ENCODE measurements around the gene UQCC5.

Gene UQCC5

DNA sequence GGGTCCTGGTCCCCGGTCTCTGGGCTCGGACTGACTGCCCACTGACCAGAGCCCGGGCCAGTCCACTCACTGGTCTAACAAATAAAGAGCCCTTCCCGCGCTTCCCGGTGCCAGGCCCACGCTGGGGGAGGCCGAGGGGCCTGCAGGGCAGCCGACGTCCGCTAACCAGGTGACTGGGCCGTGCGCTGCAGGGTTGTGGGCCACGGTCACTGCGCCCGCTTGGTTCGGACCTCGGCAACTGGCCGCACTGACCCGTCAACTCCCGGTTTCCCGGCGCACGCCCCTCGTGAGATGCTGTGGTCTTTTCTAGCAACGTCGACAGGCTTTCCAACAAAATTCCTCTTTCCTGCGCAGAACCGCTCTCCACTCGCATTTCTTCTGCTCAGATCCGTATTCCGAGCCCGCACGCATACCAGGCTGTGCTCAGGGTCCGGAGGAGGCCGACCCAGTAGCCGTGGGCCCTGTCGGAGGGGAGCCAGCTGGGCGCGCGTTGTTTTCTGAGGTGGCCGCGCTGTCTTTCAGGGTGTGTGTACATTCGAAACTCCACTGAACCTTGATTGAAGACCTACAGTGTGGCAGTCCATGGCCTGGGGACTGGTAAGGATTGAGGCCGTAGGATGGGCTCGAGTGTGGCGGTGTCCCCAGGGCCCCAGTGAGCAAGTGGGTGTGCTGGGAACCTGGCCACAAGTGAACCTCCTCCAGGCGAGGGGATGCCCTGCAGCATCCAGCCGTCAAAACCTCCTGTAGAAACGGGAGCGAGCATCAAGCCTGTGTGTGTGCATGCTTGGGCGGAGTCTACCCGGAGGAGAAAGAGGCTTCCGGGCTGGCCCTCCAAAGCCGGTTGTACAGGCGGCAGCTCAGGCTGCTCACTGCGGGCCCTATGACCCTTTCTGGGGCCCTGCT is 1.9 kb upstream of the UQCC5 start:
- peak overlapping the region; percentile 53 for H3K4me3 ChIP-seq (replicated peaks; ENCODE audit: low read depth, low read length)
- no peak for DNase-seq (ENCODE audit: extremely low read depth, low read depth)
- TF ChIP-seq, protein P1, sequence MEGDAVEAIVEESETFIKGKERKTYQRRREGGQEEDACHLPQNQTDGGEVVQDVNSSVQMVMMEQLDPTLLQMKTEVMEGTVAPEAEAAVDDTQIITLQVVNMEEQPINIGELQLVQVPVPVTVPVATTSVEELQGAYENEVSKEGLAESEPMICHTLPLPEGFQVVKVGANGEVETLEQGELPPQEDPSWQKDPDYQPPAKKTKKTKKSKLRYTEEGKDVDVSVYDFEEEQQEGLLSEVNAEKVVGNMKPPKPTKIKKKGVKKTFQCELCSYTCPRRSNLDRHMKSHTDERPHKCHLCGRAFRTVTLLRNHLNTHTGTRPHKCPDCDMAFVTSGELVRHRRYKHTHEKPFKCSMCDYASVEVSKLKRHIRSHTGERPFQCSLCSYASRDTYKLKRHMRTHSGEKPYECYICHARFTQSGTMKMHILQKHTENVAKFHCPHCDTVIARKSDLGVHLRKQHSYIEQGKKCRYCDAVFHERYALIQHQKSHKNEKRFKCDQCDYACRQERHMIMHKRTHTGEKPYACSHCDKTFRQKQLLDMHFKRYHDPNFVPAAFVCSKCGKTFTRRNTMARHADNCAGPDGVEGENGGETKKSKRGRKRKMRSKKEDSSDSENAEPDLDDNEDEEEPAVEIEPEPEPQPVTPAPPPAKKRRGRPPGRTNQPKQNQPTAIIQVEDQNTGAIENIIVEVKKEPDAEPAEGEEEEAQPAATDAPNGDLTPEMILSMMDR (IDR thresholded peaks at IDR 0.05; ENCODE audit: low read depth, low read length, missing control alignments): no peak

DNA sequence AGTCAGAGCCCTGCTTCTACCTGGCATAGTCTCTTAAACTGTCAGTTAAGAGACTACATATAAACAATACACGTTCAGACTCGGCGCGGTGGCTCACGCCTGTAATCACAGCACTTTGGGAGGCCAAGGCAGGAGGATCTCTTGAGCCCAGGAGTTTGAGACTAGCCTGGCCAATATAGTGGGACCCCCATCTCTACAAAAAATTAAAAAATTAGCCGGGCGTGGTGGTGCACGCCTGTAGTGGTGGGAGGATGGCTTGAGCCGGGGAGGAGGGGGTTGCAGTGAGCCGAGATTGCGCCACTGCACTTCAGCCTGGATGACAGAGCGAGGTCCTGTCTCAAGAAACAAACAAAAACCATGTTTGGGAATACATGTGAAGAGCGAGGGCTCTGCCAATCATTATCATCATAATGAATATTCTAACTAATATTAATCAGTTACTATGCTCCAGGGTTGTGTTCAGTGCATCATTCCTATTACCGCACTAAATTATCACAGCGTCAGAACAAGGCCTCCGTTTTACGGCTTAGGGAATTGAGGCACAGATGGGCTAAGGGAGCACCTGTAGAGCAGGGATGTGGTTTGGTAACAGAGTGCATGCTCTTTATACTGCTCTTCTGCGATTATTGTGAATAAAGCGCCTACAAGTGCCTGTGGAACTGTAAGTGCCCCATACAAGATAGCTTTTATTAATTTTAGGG is 844 bp upstream of the UQCC5 start:
- peak overlapping the region; percentile 53 for H3K4me3 ChIP-seq (replicated peaks; ENCODE audit: low read depth, low read length)
- no peak for DNase-seq (ENCODE audit: extremely low read depth, low read depth)

DNA sequence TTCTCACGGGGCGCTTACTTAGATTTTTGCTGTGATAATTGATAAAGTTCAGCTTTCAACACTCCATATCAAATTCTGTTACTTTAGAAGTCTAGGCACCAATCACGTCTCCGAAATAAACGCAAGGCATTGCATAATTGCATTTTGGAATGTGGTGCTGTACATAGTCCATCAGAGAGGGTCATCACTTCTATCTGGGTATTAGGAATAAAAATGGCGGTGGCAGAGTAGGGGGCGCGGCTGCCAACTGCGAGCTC is 365 bp upstream of the UQCC5 start:
- DNase-seq (ENCODE audit: extremely low read depth, low read depth): no peak
- TF ChIP-seq, protein P1 (IDR thresholded peaks at IDR 0.05; ENCODE audit: low read depth, low read length, missing control alignments): no peak
- no peak overlapping the region; the same call in 1 of the 2 replicates for H3K4me3 ChIP-seq (replicated peaks; ENCODE audit: low read depth, low read length)

More for the DNA sequence above, 844 bp upstream of the UQCC5 start:
- TF ChIP-seq, protein P1 (IDR thresholded peaks at IDR 0.05; ENCODE audit: low read depth, low read length, missing control alignments): no peak

DNA sequence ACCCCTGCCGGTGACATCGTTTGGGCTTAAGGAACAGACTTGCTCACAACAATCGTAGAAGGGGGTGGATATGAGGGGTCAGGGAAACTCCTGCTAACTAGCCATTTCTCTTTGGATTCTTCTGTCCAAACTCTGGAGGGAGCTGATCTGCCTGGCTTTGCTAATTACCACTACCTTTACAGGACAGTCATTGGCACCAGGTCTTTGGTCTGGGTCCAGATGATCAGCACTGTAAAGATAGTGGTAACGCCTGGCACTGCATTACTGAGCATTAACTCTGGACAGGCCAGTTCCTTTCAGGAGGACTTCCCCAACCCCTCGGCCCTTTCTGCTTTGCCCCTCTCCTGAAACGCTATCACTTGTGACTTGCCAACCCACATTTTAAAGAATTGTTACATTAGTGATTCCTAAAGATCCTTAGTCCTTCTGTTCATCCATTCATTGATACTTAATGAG is 788 bp downstream of the UQCC5 start:
- H3K4me3 ChIP-seq (replicated peaks; ENCODE audit: low read depth, low read length): peak overlapping the region; percentile 97
- TF ChIP-seq, protein P1 (IDR thresholded peaks at IDR 0.05; ENCODE audit: low read depth, low read length, missing control alignments): no peak
- no peak for DNase-seq (ENCODE audit: extremely low read depth, low read depth)

DNA sequence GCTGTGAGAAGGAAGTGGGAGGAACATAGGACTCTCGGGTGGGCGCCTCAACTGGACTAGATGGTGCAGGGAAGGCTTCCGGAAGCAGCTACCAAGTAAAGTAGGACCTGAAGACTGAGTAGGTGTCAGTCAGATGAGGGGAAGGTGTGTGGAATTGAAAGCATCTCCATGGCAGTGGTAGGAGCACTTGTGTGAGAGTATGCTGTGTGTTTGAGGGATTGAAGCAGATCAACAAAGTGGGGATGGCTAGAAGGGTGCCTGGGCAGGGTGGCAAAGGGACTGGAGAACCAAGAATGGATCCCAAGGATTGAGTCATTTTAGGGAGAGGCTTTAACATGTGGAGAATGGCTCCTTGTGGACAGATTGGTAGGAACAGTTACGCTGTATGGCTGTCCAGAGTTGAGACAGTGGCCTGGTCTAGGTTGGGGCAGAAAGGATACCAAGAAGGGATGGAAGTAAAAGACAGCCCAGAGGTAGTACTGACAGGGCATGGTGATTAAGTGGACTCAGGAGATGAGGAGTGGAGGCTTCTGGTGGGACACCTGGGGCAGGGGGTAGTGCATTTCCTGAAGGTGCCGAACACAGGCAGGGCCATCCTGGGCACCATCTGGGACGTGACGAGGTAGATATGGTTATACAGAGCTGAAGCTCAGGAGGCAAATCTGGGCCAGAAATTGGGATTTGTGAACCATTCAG is 1.5 kb downstream of the UQCC5 start:
- no peak for DNase-seq (ENCODE audit: extremely low read depth, low read depth)
- TF ChIP-seq, protein P1 (IDR thresholded peaks at IDR 0.05; ENCODE audit: low read depth, low read length, missing control alignments): no peak
- H3K4me3 ChIP-seq (replicated peaks; ENCODE audit: low read depth, low read length): peak overlapping the region; percentile 97

DNA sequence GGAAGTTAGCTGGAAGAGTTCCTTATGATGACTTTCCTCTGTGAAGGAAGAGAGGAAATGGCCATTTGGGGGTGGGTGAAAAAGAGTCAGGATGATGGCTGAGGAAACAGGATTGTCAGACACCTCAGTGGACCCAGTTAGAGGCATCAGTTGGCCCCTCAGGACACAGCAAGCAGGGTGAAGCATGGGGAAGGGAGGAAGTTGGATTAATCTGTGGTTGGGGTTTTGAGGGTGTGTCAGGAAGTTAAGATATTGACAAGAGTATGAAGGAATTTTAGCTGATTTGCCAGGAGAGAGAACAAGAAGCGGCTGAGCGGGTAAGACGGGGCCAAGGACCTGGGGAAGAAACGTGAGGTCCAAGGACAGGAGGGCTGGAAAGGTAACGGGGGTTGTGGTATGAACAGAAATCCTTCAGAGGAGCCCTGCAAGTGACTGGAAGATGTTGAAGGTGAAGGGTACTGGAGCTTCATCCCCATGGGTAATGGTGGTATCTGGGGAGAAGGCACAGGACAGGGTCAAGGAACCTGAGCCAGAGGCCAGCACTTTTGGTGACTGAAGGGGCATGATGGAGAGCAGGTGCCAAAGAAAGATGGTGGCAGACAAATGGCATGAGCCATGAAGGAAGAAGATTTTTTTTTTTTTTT is 2.7 kb downstream of the UQCC5 start:
- peak overlapping the region; percentile 97 for H3K4me3 ChIP-seq (replicated peaks; ENCODE audit: low read depth, low read length)
- TF ChIP-seq, protein P1 (IDR thresholded peaks at IDR 0.05; ENCODE audit: low read depth, low read length, missing control alignments): no peak
- DNase-seq (ENCODE audit: extremely low read depth, low read depth): no peak

Measured in HFF-Myc (cell line).